Stimulated activated CD4-positive, alpha-beta T cell treated with anti-CD3 and anti-CD28 coated beads, Interleukin-12 subunit alpha, Interleukin-12 subunit beta, amount 100 ng/mL, for 24 hours (primary cell): Measurements from ENCODE around the gene HDGF.

Source experiments
- DNase-seq, 2 experiments: peaks; one replicate each; pipeline ENCODE4 v3.0.0-alpha.2; 2020; ENCODE audit warnings: low read depth in 2 of 2

HDGF gene

GRCh38 chr1:156751451-156751756 lies at the start of gene HDGF:
Gene HDGF (minus strand): TSS chr1:156751675. CDS start chr1:156751429, 246 bp downstream.
- DNase-seq = no peak

- DNase-seq = no peak
Observed at GRCh38 chr1:156797212-156797871, 45.9 kb upstream of the HDGF start.

- no peak for DNase-seq
Observed at GRCh38 chr1:156796340-156797097, 45.0 kb upstream of the HDGF start.

- no peak for DNase-seq
Observed at GRCh38 chr1:156795787-156796186, 44.3 kb upstream of the HDGF start.

GRCh38 chr1:156795374-156795733 lies 43.9 kb upstream of the HDGF start:
- DNase-seq = no peak

- DNase-seq = no peak
Observed at GRCh38 chr1:156794506-156795373, 43.3 kb upstream of the HDGF start.

- DNase-seq = no peak
Observed at GRCh38 chr1:156789621-156790318, 38.3 kb upstream of the HDGF start.

- no peak for DNase-seq
Observed at GRCh38 chr1:156788136-156788535, 36.7 kb upstream of the HDGF start.

GRCh38 chr1:156786640-156787039 lies 35.2 kb upstream of the HDGF start:
- DNase-seq = no peak

GRCh38 chr1:156785458-156785857 lies 34.0 kb upstream of the HDGF start:
- DNase-seq = no peak

GRCh38 chr1:156781585-156782186 lies 30.2 kb upstream of the HDGF start:
- no peak for DNase-seq

- DNase-seq = no peak
Observed at GRCh38 chr1:156777573-156777972, 26.1 kb upstream of the HDGF start.

- no peak for DNase-seq
Observed at GRCh38 chr1:156776942-156777341, 25.5 kb upstream of the HDGF start.

- no peak for DNase-seq
Observed at GRCh38 chr1:156775799-156776198, 24.3 kb upstream of the HDGF start.

- DNase-seq = no peak
Observed at GRCh38 chr1:156773607-156774006, 22.1 kb upstream of the HDGF start.

GRCh38 chr1:156772728-156773497 lies 21.4 kb upstream of the HDGF start:
- DNase-seq = no peak

GRCh38 chr1:156772222-156772621 lies 20.7 kb upstream of the HDGF start:
- DNase-seq = no peak

GRCh38 chr1:156768610-156769295 lies 17.3 kb upstream of the HDGF start:
- no peak for DNase-seq

GRCh38 chr1:156767879-156768604 lies 16.6 kb upstream of the HDGF start:
- DNase-seq = peak in 1 of 2 experiments; percentile 15
